ENCODE results near the gene AMMECR1L. TPM values are rescaled to one million over a fixed set of nuclear protein-coding genes. Genes with fewer than 3 reads are reported as not detected.

AMMECR1L gene
- total and polyA plus RNA-seq, 2 of the 13 experiments (the other 11 are each of a cell fraction or from before 2014, with no cell fraction given), result 9.1 to 14.2 TPM

GRCh38 chr2:127901339-127902056, 15.7 kb upstream of the AMMECR1L start:
- Histone ChIP-seq H3K27ac (ENCODE audit: extremely low read length, insufficient read depth, low read length) (no peak overlapping the region), H3K79me2 (ENCODE audit: insufficient read depth, low read length) (no peaks in the 10 kb centered on the region), H3K27me3 (ENCODE audit: control insufficient read depth in 1 of 2, insufficient read depth in 2 of 2, low read length in 2 of 2) (peaks cover 0 to 20% of the 10 kb centered on the region in 2 experiments; a peak in 4 of 5 replicates), H2AFZ (ENCODE audit: low read length) (no peak overlapping the region), H3K9me3 (ENCODE audit: low read length) (no peaks in the 10 kb centered on the region), H3K9ac (ENCODE audit: insufficient read depth, low read depth, low read length) (no peak overlapping the region), H3K4me3 (replicated peaks in 1 of 3; ENCODE audit: insufficient read depth in 1 of 3, low read depth in 2 of 3, low read length in 3 of 3) (no peak overlapping the region), H3K36me3 (replicated peaks in 1 of 2; ENCODE audit: control insufficient read depth in 1 of 2, insufficient read depth in 2 of 2, low read length in 2 of 2) (no peaks in the 10 kb centered on the region), H3K4me2 (ENCODE audit: low read depth, low read length) (no peak overlapping the region), H4K20me1 (ENCODE audit: insufficient read depth, low read length) (no peaks in the 10 kb centered on the region), H3K4me1 (ENCODE audit: insufficient read depth, low read length) (peaks cover 38% of the 10 kb centered on the region)
- no TSS peak for BruUV-seq (replicated peaks)
- TF ChIP-seq ATF7-NPFF (CRISPR knock-in tag; IDR thresholded peaks at IDR 0.05; ENCODE audit: low read depth) (no peak), ZNF558 (CRISPR knock-in tag; IDR thresholded peaks at IDR 0.05; ENCODE audit: borderline replicate concordance) (no peak), HNF4G (IDR thresholded peaks at IDR 0.05; ENCODE audit: borderline replicate concordance, low read depth, low read length) (no peak), HNF4G (CRISPR knock-in tag; IDR thresholded peaks at IDR 0.05; ENCODE audit: borderline replicate concordance, low read depth) (no peak), ZBTB3 (CRISPR knock-in tag; IDR thresholded peaks at IDR 0.05; ENCODE audit: borderline replicate concordance, low read depth) (no peak), TBL1XR1 (IDR thresholded peaks at IDR 0.05; ENCODE audit: borderline replicate concordance, low read length, partially characterized antibody) (no peak), ZNF710 (CRISPR knock-in tag; IDR thresholded peaks at IDR 0.05; ENCODE audit: borderline replicate concordance) (no peak), ZBTB38 (CRISPR knock-in tag; IDR thresholded peaks at IDR 0.05) (no peak)
- TF ChIP-seq, protein P1, sequence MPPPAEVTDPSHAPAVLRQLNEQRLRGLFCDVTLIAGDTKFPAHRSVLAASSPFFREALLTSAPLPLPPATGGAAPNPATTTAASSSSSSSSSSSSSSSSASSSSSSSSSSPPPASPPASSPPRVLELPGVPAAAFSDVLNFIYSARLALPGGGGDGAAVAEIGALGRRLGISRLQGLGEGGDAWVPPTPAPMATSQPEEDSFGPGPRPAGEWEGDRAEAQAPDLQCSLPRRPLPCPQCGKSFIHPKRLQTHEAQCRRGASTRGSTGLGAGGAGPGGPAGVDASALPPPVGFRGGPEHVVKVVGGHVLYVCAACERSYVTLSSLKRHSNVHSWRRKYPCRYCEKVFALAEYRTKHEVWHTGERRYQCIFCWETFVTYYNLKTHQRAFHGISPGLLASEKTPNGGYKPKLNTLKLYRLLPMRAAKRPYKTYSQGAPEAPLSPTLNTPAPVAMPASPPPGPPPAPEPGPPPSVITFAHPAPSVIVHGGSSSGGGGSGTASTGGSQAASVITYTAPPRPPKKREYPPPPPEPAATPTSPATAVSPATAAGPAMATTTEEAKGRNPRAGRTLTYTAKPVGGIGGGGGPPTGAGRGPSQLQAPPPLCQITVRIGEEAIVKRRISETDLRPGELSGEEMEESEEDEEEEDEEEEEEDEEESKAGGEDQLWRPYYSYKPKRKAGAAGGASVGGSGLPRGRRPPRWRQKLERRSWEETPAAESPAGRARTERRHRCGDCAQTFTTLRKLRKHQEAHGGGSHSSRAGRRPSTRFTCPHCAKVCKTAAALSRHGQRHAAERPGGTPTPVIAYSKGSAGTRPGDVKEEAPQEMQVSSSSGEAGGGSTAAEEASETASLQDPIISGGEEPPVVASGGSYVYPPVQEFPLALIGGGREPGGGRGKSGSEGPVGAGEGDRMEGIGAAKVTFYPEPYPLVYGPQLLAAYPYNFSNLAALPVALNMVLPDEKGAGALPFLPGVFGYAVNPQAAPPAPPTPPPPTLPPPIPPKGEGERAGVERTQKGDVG (CRISPR knock-in tag; IDR thresholded peaks at IDR 0.05; ENCODE audit: borderline replicate concordance), result no peak
- in situ Hi-C loops (cut with HindIII; ENCODE audit: extremely low pct_ligation_motif_present, low pct_unique_long_range_greater_than_20kb), result no loop called here
- intact Hi-C loops (cut with micrococcal nuclease; ENCODE audit: unreplicated experiment), result no loop called here
- ATAC-seq, result no peak
- no peak for DNase-seq (ENCODE audit: low spot score)
- FAIRE-seq, result no peak
- WGBS (ENCODE audit: low lambda C conversion rate), result 59% methylated on average over 12 of the region's 12 CpGs
- ChIA-PET POLR2A (no interaction called here), CTCF (ENCODE audit: low intra/inter-chr PET ratio, low total read pairs) (no interaction called here)

All from HepG2 (cell line).